Prostate gland (tissue), 2 donors: ENCODE data around the gene CYBC1. TPM values are rescaled to one million over a fixed set of nuclear protein-coding genes. Genes with fewer than 3 reads are reported as not detected.

Experiments
- DNase-seq: peaks from one replicate; pipeline ENCODE4 v3.0.0-alpha.2; 2019; ENCODE audit warnings: low spot score
- H3K27ac ChIP-seq, 2 donors: fragments of 200-600 bp; sonication (generic); 2 replicates each; pipeline ENCODE4 v1.5.1; 2017 to 2019
- H3K27me3 ChIP-seq: fragments of 200-600 bp; sonication (generic); replicated peaks from 2 replicates; pipeline ENCODE4 v1.5.1; 2019; ENCODE audit not compliant: insufficient read depth
- H3K36me3 ChIP-seq, 2 donors: fragments of 200-600 bp; sonication (generic); 1 replicate in 1 of 2; 2 replicates in 1 of 2; pipeline versions ENCODE4 v1.5.1 to v1.8.1; 2017 to 2019
- H3K4me1 ChIP-seq: fragments of 200-600 bp; sonication (generic); replicated peaks from 2 replicates; pipeline ENCODE4 v1.5.1; 2019
- H3K4me3 ChIP-seq, 2 donors: fragments of 200-600 bp; sonication (generic); 2 replicates each; pipeline ENCODE4 v1.5.1; 2017 to 2019
- H3K9me3 ChIP-seq: fragments of 200-600 bp; sonication (generic); 2 replicates; pipeline ENCODE4 v1.5.1; 2017
- CTCF ChIP-seq, 4 experiments: fragments of 200-600 bp in 2 of 4; fragments of 450-650 bp in 2 of 4; sonication (generic) in 2 of 4; IDR thresholded peaks; 1 replicate in 3 of 4; 2 replicates in 1 of 4; pipeline ENCODE4 v1.5.1; 2016 to 2019; ENCODE audit warnings: antibody characterized with exemption in 4 of 4, mild to moderate bottlenecking in 2 of 4, moderate library complexity in 2 of 4
- POLR2A ChIP-seq: fragments of 450-650 bp; IDR thresholded peaks from one replicate; pipeline ENCODE4 v1.6.1; 2016; ENCODE audit warnings: antibody characterized with exemption, mild to moderate bottlenecking
- POLR2AphosphoS5 ChIP-seq: sonication (generic); formaldehyde crosslinking; IDR thresholded peaks from one replicate; pipeline ENCODE4 v1.6.1; 2017; ENCODE audit warnings: antibody characterized with exemption
- WGBS: methylation state at CpG from one replicate; pipeline ENCODE4 v1.1.5; 2018; 5-methylcytosine and 5-hydroxymethylcytosine counted together
- intact Hi-C: fragments of 100-400 bp; cut with DNase I; formaldehyde crosslinking; loops from one replicate; pipeline ENCODE4 v1.14.2; 2022
- total RNA-seq, 2 donors: library from RNA; depleted of rRNA; stranded (reverse); fragments of >200 nt; gene quantifications; one replicate each; pipeline ENCODE4 v1.1.0, GENCODE V29; 2016

The CYBC1 gene
- total RNA-seq, 2 donors from 2014 or later, result 74.3 to 81.8 TPM

- no peaks in the 10 kb centered on the region for H3K36me3 ChIP-seq
- WGBS, result 80% methylated on average over 8 of the region's 8 CpGs
- H3K4me1 ChIP-seq, result no peaks in the 10 kb centered on the region
Measured at GRCh38 chr17:82432017-82432416, 18.5 kb downstream of the CYBC1 start.

GRCh38 chr17:82429824-82430223 is 20.7 kb downstream of the CYBC1 start:
- TF ChIP-seq POLR2A, result no peak
- no peak for TF ChIP-seq POLR2AphosphoS5
- TF ChIP-seq CTCF (IDR thresholded peaks at IDR 0.05), result no peak
- no peaks in the 10 kb centered on the region for H3K9me3 ChIP-seq
- H3K27ac ChIP-seq, result no peak overlapping the region
- no peak overlapping the region for H3K4me3 ChIP-seq
- no peaks in the 10 kb centered on the region for H3K36me3 ChIP-seq
- no peak for DNase-seq
- intact Hi-C loops, result no loop called here
- H3K4me1 ChIP-seq, result no peaks in the 10 kb centered on the region
- 81% methylated on average over 7 of the region's 7 CpGs for WGBS
- H3K27me3 ChIP-seq, result no peaks in the 10 kb centered on the region

More at GRCh38 chr17:82432017-82432416, 18.5 kb downstream of the CYBC1 start:
- no peaks in the 10 kb centered on the region for H3K9me3 ChIP-seq
- H3K27me3 ChIP-seq, result no peaks in the 10 kb centered on the region
- intact Hi-C loops, result no loop called here
- DNase-seq, result no peak
- no peak for TF ChIP-seq CTCF (IDR thresholded peaks at IDR 0.05)
- no peak for TF ChIP-seq POLR2AphosphoS5
- no peak overlapping the region for H3K4me3 ChIP-seq
- H3K27ac ChIP-seq, result no peak overlapping the region

- intact Hi-C loops, result no loop called here
- Histone ChIP-seq H3K4me1 (no peaks in the 10 kb centered on the region), H3K27me3 (no peaks in the 10 kb centered on the region), H3K36me3 (no peaks in the 10 kb centered on the region), H3K9me3 (no peaks in the 10 kb centered on the region), H3K4me3 (no peak overlapping the region), H3K27ac (no peak overlapping the region)
- TF ChIP-seq POLR2AphosphoS5 (no peak), POLR2A (no peak), CTCF (IDR thresholded peaks at IDR 0.05) (no peak)
- 98% methylated on average over 3 of the region's 3 CpGs for WGBS
- DNase-seq, result no peak
Measured at GRCh38 chr17:82428546-82428945, 22.0 kb downstream of the CYBC1 start.

- Histone ChIP-seq H3K4me3 (no peak overlapping the region), H3K27ac (no peak overlapping the region), H3K36me3 (peaks cover 0 to 5% of the 10 kb centered on the region in 2 donors), H3K9me3 (no peaks in the 10 kb centered on the region), H3K27me3 (no peaks in the 10 kb centered on the region), H3K4me1 (no peaks in the 10 kb centered on the region)
- WGBS, result 92% methylated on average over 2 of the region's 2 CpGs
- intact Hi-C loops, result no loop called here
- no peak for TF ChIP-seq POLR2AphosphoS5
- no peak for TF ChIP-seq POLR2A
- no peak for TF ChIP-seq CTCF (IDR thresholded peaks at IDR 0.05)
- no peak for DNase-seq
Measured at GRCh38 chr17:82424863-82425159, 25.7 kb downstream of the CYBC1 start.

GRCh38 chr17:82424001-82424862 is 26.3 kb downstream of the CYBC1 start:
- no peaks in the 10 kb centered on the region for H3K27me3 ChIP-seq
- no peaks in the 10 kb centered on the region for H3K9me3 ChIP-seq
- intact Hi-C loops, result no loop called here
- H3K4me3 ChIP-seq, result no peak overlapping the region
- H3K27ac ChIP-seq, result no peak overlapping the region
- 80% methylated on average over 25 of the region's 25 CpGs for WGBS
- H3K36me3 ChIP-seq, result peaks cover 0 to 5% of the 10 kb centered on the region in 2 donors
- H3K4me1 ChIP-seq, result no peaks in the 10 kb centered on the region
- TF ChIP-seq CTCF (IDR thresholded peaks at IDR 0.05), result peak; percentile 19 to 61 (median 54)
- no peak for TF ChIP-seq POLR2AphosphoS5
- TF ChIP-seq POLR2A, result no peak
- DNase-seq, result no peak
